Stimulated activated CD8-positive, alpha-beta memory T cell treated with anti-CD3 and anti-CD28 coated beads, Interleukin-7, amount 100 ng/mL, for 48 hours (primary cell): ENCODE data around the gene HOXA7.

Experiments
- DNase-seq, 2 donors: peaks; one replicate each; pipeline ENCODE4 v3.0.0-alpha.2; 2020; ENCODE audit warnings: low read depth in 1 of 2; ENCODE audit errors: extremely low read depth in 1 of 2

HOXA7 gene

DNA sequence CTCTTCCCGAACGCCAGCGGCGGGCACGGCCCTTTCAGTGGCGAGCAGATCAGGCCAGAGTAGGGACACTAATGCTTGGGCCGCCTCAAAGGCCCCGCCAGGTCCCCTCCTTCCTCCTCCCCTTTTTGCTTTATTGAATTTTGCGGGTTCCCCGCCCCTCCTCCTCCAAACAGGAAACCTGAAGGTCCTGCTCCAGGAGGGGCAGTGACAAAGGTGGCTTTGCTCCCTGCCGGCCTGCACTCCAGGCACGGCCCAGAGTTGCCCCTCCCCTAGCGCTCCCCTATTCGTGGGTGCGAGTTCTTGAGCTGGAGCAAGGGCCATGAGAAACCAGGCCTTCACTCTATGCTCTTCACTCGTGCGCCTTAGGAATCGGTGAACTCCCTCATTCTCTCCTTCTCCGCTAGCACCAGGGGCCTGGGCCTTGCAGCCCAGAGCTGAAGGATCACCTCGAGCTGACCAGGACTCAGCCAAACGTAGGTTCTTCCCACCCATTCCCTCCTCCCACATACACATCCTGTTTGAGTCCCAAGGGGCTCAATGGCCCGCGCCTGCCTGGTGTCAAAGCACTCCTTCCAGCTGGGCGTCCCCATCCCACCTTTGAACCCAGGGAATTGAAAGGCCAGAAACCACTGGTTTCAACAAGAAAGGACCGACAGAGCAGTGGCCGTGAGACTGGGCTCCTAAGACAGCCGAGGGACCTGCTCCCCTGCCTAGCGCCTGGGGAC, 8.3 kb downstream of the HOXA7 start:
- DNase-seq = no peak

DNA sequence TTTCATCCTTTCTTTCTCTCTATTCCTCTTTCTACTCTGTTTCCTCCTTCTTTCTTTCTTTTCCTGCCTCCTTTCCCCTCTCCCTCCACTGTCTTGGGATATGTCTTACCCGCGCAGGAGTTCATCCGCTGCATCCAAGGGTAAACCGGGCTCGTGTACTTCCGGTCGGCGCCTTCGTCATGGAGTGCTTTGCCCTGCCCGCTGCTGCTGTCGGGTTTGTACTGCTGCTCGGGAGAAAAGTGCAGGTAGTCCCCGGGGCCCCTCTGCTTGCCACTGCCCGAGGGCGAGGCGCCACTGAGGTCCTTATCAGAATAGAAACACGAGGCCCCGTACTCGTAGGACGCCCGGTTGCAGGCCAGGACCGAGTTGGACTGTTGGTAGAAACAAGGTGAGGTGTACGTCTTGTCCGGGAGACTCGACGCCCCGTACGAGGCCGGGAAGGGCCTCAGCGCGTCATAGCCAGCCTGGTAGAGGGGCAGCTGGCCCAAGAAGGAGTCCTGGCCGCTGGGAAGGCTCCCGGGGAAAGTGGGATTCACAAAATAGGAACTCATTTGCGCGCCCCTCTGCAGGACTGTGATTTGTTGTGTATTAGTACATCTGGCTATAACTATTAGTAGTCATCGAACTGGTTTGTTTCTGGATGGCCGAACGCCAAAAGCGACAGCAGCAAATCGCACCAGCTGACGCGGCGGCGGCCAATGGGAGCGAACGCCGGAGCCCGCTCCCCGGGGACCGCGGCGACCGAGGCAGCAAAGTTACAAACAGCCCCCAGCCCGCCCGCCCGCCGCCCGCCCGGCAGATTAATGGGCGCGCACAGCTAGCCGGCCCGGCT, 9.1 kb downstream of the HOXA7 start, which contains the start of gene HOXA6:
TSS of gene HOXA6 (minus strand) at position 576 of the 832 bp plus-strand sequence. CDS start at position 551, 25 bp downstream.
- DNase-seq = no peak

DNA sequence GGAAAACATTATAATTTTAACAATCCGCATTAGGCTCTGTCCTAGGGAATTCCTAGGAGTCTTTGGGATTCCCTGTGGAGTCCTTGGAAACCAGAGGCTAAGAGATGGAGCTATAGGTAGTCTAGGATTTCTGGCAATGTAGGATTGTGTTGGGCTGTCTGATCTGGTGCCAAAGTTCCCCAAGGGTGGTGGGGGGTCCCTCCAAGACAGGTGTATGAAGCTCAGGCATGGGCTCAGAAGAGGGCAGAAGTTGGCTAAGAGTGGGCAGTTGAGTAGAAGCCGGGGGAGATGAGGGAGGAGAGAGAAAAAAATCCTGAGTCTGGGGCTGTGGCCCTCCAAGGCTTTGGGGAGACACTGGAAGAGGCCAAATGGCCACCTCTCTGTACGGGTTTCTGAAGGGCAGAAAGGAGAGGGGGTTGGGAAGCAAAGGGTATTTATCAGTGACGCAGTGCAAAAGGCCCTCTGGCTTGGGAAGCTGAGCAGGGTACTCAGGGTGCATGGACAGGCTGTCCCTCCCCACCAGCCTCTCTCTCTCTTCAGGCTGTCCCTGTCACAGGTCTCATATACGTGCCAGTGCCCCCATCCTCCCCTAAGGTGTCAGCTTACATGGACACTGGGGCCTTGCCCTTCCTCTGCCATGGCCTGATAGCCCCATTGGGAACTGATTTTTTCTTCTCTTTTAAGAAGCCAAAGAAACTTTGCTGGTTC, 9.8 kb downstream of the HOXA7 start:
- DNase-seq = no peak

DNA sequence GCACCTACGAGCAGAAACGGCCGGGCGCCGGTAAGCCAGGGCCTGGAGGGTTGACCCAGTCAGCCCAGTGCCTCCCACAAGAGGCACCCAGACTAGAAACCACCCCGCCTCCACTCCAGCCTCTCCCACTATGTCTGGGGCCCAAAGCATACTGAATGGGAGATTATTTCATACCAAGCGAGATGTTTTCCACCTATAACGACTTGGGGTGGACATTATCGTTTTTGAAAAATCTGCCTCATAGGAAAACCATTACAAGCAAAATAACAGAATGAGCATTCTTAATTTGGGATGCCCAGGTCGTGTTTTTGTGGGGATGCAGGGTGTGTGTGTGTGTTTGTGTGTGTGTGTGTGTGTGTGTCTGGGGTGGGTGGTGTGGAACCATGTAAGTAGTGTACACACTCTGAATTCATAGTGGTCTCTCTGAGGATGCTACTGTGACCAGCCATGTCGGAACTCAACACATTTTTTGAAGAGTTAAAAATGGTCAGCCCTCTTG, 10.5 kb downstream of the HOXA7 start:
- no peak for DNase-seq

DNA sequence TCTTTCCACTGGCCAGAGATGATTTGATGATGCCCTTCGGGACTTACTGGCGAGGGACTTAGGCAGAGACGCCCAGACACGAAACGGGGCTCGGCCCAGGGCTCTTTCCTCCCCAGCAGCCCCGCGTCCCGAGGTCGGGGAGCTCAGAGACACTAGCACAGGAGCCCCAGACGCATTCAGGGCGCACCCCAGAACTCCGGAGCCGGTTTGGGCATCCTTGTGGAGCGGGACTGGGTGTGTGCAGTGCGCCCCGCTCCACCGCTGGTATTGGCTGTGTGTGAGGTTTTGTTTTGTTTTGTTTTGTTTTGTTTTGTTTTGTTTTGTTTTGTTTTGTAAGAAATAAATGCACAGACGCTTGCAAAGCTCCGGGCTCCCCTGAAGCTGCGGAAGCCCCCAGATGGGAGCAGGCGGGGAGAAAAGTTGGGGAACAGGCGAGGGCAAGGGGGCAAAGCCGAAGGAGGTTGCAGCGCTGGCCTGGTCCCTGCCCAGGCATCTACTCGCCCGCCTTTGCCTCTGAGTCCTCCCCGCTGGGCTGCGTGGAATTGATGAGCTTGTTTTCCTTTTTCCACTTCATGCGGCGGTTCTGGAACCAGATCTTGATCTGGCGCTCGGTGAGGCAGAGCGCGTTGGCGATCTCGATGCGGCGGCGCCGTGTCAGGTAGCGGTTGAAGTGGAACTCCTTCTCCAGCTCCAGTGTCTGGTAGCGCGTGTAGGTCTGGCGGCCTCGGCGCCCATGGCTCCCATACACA, 11.1 kb downstream of the HOXA7 start:
- DNase-seq = no peak

DNA sequence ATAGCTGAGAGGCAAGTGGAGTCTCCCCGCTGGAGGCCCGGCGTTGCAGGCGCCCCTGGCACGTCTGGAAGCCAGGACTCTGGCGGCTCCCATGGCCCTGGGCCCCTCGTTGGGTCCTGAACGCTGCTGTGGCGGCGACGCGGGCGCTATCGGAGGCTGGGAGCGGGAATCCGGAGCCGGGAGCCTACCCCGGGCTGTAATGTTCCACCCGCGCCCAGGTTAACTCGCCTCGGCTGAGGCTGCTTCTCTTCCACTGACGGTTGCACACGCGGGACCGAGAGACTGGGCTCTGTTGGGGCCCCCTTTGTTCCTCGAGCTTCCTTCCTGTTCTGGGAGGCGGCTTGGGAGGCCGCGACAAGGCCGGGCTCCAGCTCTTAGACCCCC, 11.7 kb downstream of the HOXA7 start:
- no peak for DNase-seq

DNA sequence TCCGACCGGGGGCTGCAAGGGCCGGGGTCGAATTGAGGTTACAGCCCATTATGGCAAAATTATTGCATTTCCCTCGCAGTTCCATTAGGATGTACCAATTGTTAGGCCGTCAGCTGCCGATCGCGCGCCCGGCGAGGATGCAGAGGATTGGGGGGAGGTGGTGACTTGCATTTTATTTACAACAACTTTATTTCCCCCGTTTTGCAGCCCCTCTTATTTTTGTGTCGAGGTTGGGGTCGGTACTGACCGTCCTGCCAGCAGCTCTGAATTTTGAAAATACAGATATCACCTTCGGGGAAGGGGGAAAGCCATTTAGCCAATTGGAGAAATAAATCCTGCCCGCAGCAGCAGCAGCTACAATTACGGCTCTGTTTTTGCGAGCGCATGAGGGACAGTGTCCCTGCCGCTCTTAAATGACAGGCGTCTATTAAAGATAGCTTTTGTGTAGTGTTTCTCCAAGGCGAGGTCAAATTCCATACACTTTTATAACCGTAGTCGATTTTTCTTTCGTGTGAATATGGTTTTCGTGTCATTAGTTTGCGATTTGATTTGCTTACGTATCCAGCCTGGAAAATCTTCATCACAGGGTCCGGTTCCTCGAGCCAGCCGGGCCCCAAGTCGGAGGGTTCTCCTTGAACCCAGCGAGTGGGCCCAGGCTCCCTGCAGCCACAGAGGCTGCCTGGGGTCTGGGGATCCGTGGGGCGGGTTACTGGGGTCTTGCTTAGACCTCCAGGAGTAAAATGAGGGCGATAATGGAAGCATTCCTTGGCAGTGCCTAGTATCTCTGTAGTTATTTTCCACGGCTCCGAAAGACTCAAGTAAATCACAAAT, 12.3 kb downstream of the HOXA7 start:
- DNase-seq = no peak

DNA sequence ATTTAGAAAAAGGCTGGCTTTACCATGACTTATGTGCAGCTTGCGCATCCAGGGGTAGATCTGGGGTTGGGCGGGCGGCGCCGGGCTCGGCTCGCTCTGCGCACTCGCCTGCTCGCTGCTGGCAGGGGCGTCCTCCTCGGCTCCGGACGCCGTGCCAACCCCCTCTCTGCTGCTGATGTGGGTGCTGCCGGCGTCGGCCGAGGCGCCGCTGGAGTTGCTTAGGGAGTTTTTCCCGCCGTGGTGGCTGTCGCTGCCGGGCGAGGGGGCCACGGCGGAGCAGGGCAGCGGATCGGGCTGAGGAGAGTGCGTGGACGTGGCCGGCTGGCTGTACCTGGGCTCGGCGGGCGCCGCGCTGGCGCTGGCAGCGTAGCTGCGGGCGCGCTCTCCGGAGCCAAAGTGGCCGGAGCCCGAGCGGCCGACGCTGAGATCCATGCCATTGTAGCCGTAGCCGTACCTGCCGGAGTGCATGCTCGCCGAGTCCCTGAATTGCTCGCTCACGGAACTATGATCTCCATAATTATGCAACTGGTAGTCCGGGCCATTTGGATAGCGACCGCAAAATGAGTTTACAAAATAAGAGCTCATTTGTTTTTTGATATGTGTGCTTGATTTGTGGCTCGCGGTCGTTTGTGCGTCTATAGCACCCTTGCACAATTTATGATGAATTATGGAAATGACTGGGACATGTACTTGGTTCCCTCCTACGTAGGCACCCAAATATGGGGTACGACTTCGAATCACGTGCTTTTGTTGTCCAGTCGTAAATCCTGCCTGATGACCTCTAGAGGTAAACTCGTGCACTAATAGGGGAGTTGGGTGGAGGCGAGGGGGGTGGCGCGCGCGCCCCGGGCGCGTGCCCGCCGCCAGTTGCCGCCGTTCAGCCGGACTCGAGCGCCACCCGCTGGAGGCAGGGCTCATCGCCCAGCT, 13.2 kb downstream of the HOXA7 start, which contains the start of gene HOXA5:
TSS of gene HOXA5 (minus strand) at position 659 of the 927 bp plus-strand sequence. CDS start at position 585, 74 bp downstream.
- DNase-seq = no peak

DNA sequence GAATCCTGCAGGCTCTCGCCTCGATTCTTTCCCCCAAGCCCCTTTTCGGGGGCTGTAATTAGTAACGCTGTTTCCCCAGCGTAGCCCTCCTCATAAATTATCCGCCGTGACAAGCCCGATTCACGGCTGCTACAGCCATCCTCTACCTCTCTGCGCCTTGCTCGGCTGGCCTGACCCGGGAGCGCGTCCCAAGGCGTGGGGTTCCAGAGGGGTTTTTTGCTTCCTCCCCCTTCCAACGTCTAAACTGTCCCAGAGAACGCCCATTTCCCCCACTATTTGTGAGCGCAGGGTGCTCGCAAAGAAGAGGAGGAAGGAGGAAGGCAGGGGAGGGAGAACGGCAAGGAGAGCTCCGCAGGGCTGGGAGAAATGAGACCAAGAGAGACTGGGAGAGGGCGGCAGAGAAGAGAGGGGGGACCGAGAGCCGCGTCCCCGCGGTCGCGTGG, 13.9 kb downstream of the HOXA7 start:
- DNase-seq = no peak

DNA sequence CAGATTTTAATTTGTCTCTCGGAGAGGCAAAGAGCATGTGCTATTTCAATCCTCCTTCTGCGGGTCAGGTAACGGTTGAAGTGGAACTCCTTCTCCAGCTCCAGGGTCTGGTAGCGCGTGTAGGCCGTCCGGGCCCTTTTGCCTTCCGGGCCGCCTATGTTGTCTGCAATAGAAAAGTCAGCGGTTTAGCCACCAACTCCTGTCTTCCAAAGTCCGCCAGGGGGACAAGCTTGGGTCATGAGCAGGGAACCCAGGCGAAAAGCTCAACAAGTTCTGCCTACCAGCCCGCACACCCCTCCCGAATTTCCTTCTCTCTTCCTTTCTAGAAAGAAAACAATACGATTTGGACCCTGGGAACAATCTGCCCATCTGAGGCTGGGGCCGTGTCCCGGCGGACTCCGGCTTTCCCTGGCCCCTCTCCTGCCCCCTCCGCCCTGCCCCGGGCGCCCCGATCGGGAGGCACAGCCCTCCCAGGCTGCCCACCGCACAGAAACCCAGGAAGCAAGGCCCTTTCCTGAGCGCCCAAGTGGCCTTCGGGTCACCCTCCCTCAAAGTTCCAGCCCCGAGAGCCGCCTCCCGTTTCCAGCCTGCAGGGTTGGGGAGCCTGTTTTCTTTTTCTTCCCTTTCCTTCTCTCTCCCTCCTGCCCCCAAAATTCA, 14.4 kb downstream of the HOXA7 start:
- no peak for DNase-seq

DNA sequence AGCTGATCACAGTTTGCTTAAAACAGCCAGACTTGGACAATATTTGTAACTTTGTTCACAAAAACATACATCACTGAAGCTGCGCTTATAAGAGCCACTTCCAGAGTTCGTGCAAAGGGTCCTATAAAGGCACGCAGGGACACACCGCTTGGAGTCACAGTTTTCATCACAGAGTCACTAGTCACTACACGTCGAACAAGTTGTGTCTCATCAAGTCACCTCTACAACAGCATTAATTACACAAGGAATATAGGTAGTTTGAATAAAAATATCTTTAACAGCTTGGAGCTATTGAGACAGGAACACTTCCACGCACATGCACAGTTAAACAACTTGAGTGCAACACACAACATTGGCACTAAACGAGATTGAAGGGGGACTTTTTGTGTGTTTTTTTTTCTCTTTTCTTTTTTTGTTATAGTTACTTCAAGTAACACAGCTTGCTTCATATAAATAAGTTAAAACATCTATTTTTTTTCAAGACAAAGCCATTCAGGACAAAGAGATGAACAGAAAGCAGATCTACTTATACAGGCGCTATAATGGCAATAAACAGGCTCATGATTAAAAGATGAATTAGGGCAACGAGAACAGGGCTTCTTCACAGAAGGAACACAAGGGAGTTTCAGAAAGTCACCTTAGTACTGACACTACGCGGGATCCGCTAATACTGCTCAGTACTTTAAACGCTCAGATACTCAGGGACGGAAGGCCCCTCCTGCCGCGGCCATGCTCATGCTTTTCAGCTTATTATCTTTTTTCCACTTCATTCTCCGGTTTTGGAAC, 15.1 kb downstream of the HOXA7 start:
- no peak for DNase-seq

DNA sequence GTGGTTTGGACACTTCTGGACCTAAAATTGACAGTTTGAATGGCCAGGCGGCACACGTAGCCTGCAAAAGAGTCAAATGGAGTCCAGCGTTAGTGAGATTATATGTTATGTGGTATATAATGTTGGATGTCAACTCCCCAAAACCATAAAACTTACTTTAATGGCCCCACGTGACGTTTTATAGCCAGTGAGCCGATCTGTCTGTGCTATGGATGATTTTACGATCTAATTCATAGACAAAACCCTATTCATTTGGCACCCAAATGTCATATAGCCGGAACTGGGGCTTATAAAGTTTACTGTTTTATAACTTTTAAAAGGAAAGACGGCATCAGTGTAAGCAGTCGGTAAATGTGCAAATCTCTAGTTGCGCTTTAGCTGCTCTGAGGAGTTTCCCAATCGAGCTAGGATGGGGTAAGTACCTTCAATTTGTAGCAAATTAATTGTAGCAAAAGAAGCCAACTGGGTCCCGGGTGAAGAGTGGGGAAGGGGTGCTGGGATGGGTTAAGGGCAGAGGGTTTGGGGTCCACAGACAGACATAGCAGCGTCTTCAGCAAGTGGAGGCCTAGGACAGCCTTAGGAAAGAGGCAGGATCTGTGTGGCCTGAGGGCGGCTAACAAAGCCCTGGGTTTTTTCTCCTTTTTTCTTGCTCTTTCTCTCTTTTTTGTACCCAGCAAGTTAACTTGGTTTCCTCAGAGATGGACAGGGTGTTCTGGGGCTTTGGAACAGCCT, 16.2 kb downstream of the HOXA7 start:
- no peak for DNase-seq

DNA sequence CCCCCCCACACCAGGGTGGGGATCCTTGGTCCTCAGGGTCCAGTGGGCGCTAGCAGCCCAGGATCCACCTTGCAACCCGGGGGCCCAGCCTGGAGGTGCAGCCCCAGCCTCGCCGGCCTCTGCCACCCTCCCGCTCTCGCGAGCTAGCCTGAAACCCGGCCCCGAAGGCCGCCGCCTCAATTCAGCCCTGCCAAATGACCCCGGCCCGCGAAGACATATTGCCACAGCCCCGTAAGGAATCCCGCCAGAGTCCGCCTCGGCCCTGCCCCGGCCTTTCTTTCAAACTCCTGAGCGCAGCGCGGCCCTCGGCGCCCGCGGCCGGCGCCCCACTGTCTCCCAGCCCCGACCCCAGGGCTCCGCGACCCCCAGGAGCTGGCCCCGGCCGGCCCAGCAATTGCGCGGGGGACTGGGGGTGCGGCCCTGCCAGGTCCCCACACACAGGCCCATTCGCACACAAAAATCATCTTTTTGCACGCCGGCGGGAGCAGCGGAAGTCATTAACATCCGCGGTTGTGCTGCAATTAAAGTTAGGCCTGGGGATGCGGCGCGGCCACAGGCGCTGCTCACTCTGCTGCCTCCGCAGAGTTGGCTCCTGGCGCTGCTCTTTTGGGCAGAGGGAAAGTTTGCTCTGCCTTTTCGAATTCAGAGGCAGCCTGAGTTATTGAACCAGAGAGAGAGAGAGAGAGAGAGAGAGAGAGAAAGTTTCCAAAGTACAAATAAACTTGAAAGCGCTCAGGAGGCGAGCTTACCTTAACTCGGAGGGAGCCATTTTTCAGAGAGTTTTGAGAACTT, 16.9 kb downstream of the HOXA7 start:
- DNase-seq = no peak

DNA sequence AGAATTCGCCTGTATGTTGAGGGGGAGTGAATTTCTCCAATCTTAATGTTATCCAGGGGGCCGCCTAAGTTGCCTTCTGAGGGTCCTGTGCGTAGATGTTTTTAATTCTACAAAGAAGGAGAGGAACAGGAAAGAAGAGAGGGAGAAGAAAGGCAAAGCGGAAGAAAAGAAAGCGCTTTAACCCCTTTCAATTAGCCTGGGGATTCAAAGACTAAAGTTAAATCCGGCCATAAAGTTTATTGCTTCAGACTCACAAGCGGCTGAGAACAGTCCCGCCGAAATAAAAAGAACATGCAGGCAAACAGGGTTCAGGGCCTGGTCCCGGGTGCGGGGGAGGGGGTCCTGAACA, 17.5 kb downstream of the HOXA7 start:
- no peak for DNase-seq

DNA sequence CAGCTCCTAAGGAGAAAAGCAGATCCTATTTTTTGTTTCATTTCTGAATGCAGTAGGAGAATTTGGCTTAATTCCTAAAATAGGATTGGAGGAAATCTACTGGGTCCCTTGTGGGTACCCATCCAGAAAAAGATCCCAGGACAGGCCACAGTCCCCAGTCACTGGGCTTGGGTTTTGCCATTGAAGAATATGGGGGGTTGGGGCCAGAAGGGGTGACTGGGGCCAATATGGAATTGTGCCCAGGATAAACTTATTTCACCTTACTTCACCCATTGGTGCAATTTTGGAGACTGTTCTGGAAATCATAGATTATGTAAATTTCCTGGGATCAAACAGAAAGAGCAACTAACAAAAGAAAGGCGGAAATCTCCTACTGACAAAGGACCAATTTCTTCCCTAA, 18.0 kb downstream of the HOXA7 start:
- no peak for DNase-seq
